Measurements from ENCODE around the gene SDK1.

SDK1 gene, protein sequence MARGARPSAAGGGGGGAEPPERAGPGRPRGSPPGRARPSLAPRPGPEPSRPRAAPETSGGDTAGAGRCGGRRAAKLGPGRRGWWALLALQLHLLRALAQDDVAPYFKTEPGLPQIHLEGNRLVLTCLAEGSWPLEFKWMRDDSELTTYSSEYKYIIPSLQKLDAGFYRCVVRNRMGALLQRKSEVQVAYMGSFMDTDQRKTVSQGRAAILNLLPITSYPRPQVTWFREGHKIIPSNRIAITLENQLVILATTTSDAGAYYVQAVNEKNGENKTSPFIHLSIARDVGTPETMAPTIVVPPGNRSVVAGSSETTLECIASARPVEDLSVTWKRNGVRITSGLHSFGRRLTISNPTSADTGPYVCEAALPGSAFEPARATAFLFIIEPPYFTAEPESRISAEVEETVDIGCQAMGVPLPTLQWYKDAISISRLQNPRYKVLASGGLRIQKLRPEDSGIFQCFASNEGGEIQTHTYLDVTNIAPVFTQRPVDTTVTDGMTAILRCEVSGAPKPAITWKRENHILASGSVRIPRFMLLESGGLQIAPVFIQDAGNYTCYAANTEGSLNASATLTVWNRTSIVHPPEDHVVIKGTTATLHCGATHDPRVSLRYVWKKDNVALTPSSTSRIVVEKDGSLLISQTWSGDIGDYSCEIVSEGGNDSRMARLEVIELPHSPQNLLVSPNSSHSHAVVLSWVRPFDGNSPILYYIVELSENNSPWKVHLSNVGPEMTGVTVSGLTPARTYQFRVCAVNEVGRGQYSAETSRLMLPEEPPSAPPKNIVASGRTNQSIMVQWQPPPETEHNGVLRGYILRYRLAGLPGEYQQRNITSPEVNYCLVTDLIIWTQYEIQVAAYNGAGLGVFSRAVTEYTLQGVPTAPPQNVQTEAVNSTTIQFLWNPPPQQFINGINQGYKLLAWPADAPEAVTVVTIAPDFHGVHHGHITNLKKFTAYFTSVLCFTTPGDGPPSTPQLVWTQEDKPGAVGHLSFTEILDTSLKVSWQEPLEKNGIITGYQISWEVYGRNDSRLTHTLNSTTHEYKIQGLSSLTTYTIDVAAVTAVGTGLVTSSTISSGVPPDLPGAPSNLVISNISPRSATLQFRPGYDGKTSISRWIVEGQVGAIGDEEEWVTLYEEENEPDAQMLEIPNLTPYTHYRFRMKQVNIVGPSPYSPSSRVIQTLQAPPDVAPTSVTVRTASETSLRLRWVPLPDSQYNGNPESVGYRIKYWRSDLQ (N-terminal part only)

DNA sequence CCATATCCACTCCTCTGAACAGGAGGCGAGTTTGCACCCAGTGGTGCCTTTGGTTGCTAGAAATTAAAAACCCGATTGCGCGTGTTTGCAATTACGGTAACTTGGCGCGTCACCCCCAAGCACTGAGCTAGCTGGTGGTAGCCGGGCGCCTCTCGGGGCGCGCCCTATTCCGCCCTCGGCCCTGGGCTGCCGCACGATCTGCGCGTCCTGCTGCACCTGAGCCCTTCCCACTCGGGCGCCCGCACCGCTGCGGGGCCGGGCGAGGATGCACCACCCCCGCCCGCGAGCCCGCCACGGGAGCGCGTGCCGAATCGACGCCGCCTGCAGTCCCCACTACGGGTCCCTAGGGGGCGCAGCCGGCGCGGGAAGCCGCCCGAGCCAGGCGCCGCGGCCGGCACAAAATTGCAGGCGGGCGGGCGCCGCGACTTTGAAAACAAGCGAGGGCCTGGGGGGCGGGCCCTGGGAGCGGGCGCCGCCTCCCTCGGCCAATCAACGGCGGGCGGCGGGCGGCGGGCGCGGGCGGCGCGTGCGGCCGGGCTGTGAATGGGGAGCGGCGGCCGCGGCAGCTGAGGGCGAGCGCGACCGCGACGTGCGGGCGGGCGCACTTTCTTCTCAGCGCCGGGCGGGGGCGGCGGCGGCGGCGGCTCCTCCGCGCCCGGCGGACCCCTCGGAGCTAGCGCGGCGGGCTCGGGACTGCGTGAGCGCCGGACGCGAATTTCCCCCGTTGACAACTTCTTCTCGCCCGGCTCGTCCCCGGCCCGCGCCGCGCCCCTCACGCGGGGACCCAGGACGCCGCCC is at the start of gene SDK1:
SDK1 (plus strand) TSS at position 602 of the 798 bp plus-strand sequence. CDS start 335 bp downstream, outside the sequence.
- peak; percentile 97 for DNase-seq

GRCh38 chr7:3254718-3255117 is 46.3 kb upstream of the SDK1 start:
- DNase-seq = no peak

DNA sequence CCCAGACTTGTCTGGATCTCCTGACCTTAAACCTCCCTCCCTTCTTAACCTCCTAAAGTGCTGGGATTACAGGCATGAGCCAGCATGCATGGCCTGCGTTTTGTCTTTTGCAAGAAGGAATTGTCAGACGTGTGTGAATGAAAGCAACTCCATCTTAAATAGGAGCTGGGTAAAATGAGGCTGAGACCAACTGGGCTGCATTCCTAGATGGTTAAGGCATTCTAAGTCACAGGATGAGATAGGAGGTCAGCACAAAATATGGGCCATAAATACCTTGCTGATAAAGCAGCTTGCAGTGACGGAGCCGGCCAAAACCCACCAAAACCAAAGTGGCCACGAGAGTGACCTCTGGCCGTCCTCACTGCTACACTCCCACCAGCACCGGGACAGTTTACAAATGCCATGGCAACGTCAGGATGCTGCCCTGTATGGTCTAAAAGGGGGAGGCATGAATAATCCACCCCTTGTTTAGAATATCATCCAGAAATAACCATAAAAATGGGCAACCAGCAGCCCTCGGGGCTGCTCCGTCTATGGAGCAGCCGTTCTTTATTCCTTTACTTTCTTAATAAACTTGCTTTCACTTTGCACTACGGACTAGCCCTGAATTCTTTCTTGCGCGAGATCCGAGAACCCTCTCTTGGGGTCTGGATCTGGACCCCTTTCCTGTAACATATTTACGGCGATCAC is 41.2 kb upstream of the SDK1 start:
- DNase-seq = no peak

DNA sequence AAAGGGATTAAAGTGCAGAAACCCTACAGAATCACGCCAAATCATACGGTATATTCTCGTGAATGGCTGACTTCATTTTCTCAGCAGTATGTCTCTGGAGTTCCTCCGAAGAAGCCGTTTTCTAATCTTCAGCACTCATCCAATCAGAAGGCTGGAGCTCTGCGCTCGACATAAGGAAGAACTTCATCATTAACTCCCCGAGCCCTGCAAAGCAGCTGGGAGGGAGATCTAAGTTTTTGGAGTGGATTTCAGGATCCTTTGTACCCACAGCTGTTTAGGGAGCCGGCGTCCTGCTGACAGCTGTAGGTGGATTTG is 40.7 kb upstream of the SDK1 start:
- no peak for DNase-seq

- DNase-seq = no peak
Measured at GRCh38 chr7:3264693-3265339, 36.2 kb upstream of the SDK1 start.

GRCh38 chr7:3265388-3265787 is 35.7 kb upstream of the SDK1 start:
- no peak for DNase-seq

- no peak for DNase-seq
Measured at GRCh38 chr7:3266240-3266639, 34.8 kb upstream of the SDK1 start.

- DNase-seq = peak; percentile 74
Measured at GRCh38 chr7:3267966-3268690, 32.9 kb upstream of the SDK1 start.

DNA sequence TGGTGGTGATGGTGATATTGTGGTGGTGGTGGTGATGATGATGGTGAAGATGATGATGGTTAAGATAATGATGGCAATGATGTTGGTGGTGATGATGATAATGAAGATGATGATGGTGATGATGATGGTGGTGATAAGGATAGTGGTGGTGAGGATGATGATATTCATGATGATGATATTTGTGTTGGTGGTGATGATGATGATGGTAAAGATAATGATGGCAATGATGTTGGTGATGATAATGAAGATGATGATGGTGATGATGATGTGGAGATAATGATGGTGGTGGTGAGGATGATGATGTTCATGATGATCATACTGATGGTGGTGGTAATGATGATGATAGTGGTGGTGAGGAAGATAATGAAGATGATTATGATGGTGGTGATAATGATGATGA is 30.7 kb upstream of the SDK1 start:
- DNase-seq = no peak

GRCh38 chr7:3271298-3271697 is 29.8 kb upstream of the SDK1 start:
- DNase-seq = no peak

- DNase-seq = peak; percentile 84
Measured at GRCh38 chr7:3272691-3273141, 28.3 kb upstream of the SDK1 start.

DNA sequence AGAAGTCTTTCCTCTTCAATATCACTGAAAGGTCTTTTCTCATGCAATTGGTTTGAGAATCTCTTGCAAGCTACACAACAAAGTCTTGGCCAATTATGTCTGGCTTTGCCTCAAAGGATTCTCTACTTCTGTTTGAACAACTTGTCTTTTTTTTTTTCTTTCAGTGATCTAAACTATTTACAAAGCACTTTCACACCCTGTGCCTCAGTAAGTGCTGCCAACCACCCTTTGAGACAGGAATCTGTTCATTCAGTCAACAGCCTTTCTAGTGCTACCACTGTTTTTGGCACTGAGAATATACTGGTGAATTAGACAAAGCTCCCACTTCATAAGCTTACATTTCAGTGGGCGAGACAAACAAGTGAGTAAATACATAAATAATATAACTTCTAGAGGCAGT is 26.9 kb upstream of the SDK1 start:
- DNase-seq = no peak

DNA sequence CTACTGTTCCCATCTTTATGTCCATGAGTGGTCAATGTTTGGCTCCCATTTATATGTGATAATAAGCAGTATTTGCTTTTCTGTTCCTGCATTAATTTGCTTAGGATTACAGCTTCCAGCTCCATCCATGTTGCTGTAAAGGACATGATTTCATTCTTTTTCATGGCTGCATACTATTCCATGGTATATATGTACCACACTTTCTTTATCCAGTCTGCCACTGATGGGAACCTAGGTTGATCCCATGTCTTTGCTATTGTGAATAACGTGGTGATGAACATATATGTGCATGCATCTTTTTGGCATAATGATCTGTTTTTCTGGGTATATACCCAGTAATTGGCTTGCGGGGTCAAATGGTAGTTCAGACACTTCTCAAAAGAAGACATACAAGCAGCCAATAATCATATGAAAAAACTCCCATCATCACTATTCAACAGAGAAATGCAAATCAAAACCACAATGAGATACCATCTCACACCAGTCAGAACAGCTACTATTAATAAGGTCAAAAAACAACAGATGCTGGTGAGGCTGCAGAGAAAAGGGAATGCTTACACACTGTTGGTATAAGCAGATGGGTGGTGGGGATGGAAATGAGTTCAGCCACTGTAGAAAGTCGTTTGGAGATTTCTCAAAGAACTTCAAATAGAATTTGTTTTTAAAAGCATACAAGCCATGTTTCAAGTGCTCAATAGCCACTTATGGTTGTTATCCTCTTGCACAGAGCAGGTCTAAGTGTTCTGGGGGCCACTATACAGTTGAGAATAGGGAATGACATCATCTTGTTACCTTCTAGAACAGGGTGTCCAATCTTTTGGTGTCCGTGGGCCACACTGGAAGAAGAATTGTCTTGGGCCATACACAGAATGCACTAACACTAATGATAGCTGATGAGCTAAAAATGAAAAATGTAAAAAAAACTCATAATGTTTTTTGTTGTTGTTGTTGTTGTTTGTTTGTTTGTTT is 23.2 kb upstream of the SDK1 start:
- no peak for DNase-seq

DNA sequence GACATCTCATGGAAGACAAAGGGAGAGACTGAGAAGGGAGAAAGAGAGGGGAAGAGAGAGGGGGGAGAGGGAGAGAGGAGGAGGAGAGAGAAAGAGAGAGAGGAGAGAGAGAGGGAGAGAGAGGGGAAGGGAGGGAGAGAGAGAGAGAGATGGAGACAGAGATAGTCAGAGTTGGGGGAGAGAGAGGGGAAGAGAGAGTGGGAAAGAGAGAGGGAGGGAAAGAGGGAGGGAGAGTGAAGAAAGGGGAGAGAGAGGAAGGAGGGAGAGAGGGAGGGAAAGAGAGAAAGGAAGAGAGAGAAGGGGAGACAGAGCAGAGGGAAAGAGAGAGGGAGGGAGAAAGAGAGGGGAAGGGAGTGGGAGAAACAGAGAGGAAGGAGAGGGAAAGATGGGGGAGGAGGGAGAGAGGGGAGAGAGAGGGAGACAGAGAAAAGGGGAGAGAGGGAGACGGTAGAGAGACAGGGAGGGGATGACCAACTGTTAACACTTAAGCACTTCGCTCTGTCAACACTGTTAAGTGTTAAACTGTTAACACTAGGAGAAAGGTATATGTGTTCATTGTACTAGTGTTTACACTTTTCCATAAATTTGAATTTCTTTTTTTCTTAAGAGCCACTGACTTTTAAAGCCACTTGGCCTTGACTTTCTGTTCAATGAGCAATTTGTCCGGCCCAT is 21.8 kb upstream of the SDK1 start:
- no peak for DNase-seq

DNA sequence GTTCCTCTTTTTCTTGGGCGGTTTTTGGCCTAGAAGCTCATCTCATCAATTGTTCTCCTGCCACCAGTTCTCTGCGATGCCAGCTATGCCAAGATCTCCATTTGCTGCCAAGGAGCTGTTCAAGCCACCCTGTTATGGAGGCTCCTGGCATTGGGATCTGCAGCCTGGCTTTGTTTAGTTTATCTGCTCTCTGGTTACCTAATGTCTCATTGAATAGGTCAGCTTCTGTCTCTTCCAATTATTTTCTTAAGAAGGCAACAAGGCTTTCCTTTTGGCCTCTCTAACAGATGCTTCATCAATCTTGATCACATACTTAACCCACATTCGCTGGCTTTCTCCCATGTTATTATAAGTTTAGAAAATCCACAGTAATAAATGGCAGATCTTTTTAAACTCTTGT is 20.6 kb upstream of the SDK1 start:
- DNase-seq = no peak

GRCh38 chr7:3280946-3281656 is 20.0 kb upstream of the SDK1 start:
- no peak for DNase-seq

DNA sequence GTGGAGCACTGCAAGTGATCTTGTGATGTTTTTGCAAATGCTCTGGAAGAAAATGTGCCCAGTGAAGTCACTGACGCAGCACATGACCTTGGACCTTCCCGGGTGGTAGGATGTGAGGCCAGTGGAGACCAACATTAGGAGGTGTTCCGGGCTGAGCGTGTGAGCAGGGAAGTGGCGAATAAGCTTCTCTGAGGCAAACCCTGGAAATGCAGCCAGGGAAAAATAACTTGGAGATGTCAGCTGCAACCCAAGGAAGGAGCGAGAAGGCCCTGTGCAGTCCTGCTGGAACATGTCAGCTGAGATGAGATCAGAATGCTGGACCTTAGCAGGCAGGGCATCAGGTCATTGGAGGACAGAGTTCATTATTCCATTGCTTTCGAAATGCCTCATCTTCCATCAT is 18.6 kb upstream of the SDK1 start:
- DNase-seq = no peak

- no peak for DNase-seq
Measured at GRCh38 chr7:3283130-3283704, 17.8 kb upstream of the SDK1 start.

Data from eye (tissue), 1 donor.